ENCODE measurements around the gene PDK2.

DNA sequence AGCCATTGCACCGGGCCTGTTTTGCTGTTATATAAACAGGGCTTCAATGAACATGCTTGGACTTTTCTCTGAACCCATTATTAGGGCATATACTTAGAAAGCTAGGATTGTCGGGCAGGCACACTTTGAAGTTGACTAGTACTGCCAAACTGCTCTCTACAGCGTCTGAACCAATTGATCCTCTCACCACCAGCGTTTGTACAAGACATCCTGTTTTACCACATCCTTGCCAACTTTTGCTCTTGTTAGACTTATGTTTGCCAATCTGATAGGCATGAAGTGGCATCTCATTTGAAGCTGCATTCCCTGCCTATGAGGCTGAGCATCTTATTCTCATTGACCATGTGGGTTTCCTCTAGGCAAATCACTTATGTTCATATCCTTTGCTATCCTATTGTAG, 62.7 kb downstream of the PDK2 start:
- no peak for TF ChIP-seq EZH2 (IDR thresholded peaks at IDR 0.05; ENCODE audit: borderline replicate concordance, low read depth, low read length, poor library complexity, severe bottlenecking)
- TF ChIP-seq, protein P1, sequence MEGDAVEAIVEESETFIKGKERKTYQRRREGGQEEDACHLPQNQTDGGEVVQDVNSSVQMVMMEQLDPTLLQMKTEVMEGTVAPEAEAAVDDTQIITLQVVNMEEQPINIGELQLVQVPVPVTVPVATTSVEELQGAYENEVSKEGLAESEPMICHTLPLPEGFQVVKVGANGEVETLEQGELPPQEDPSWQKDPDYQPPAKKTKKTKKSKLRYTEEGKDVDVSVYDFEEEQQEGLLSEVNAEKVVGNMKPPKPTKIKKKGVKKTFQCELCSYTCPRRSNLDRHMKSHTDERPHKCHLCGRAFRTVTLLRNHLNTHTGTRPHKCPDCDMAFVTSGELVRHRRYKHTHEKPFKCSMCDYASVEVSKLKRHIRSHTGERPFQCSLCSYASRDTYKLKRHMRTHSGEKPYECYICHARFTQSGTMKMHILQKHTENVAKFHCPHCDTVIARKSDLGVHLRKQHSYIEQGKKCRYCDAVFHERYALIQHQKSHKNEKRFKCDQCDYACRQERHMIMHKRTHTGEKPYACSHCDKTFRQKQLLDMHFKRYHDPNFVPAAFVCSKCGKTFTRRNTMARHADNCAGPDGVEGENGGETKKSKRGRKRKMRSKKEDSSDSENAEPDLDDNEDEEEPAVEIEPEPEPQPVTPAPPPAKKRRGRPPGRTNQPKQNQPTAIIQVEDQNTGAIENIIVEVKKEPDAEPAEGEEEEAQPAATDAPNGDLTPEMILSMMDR (conservative IDR thresholded peaks at IDR 0.05; ENCODE audit: low read depth, low read length) = no peak

Measured in A673 (cell line).